H1 (cell line): ENCODE measurements around the gene MEX3B. TPM values are rescaled to one million over a fixed set of nuclear protein-coding genes. Genes with fewer than 3 reads are reported as not detected.
A peak's percentile ranks its signal among the peaks of the same experiment; 100 is the strongest.

ENCODE experiments used
- CTCF ChIA-PET: fragments of 300-600 bp; sonication (Branson Sonifier 250); formaldehyde crosslinking; loops from one replicate; lab custom pipeline; 2021; ENCODE audit not compliant: partially characterized antibody; lab: Charles Lee
- POLR2A ChIA-PET: fragments of 300-600 bp; sonication (Branson Sonifier 250); formaldehyde crosslinking; loops from one replicate; lab custom pipeline; 2021; ENCODE audit warnings: inconsistent platforms; ENCODE audit not compliant: partially characterized antibody; lab: Charles Lee
- DNase-seq, 2 experiments: peaks; one replicate each; pipeline versions ENCODE4 v3.0.0 to v3.0.0-alpha.2; 2010 to 2022; ENCODE audit warnings: low spot score in 2 of 2, low read depth in 1 of 2, mixed read lengths in 1 of 2
- FAIRE-seq: peaks from 2 replicates; lab custom pipeline; 2011; peaks lifted over from hg19 to GRCh38; lab: Jason Lieb, UNC
- H2AFZ ChIP-seq: 2 replicates; pipeline ENCODE4 v1.8.1; 2012; ENCODE audit warnings: low read length, inconsistent platforms
- H2AK5ac ChIP-seq: 2 replicates; pipeline ENCODE4 v1.6.1; 2013; ENCODE audit warnings: low read depth, low read length
- H2BK120ac ChIP-seq: replicated peaks from 2 replicates; pipeline ENCODE3; 2013; ENCODE audit warnings: low read depth, low read length, inconsistent platforms
- H2BK12ac ChIP-seq: 2 replicates; pipeline ENCODE4 v1.6.1; 2013; ENCODE audit warnings: low read depth, low read length
- H2BK15ac ChIP-seq: 2 replicates; pipeline ENCODE4 v1.6.1; 2013; ENCODE audit warnings: low read length
- H2BK20ac ChIP-seq: 2 replicates; pipeline ENCODE4 v1.6.1; 2013; ENCODE audit warnings: low read length
- H2BK5ac ChIP-seq: 2 replicates; pipeline ENCODE4 v1.6.1; 2013; ENCODE audit warnings: low read depth, low read length
- H3K14ac ChIP-seq: 2 replicates; pipeline ENCODE4 v1.6.1; 2013; ENCODE audit warnings: inconsistent platforms; ENCODE audit not compliant: insufficient read length
- H3K18ac ChIP-seq: 2 replicates; pipeline ENCODE4 v1.6.1; 2013; ENCODE audit warnings: low read length; ENCODE audit errors: extremely low read depth
- H3K23ac ChIP-seq: 2 replicates; pipeline ENCODE4 v1.6.1; 2013; ENCODE audit warnings: inconsistent platforms; ENCODE audit not compliant: insufficient read length
- H3K23me2 ChIP-seq: 2 replicates; pipeline ENCODE4 v1.6.1; 2013; ENCODE audit warnings: low read depth, low read length
- H3K27ac ChIP-seq: 2 replicates; pipeline ENCODE4 v1.6.1; 2011; ENCODE audit warnings: low read depth, low read length, inconsistent platforms
- H3K27me3 ChIP-seq, 4 experiments: replicated peaks in 1 of 4; 1 replicate in 1 of 4; 2 replicates in 3 of 4; pipeline versions ENCODE4 v1.6.1 to v1.8.1; 2011 to 2013; ENCODE audit warnings: low read length in 3 of 4, mild to moderate bottlenecking in 3 of 4, inconsistent platforms in 2 of 4, mixed read lengths in 2 of 4, moderate library complexity in 1 of 4; ENCODE audit not compliant: control insufficient read depth in 3 of 4, insufficient read depth in 3 of 4; ENCODE audit errors: extremely low read depth in 1 of 4
- H3K36me3 ChIP-seq, 4 experiments: 2 replicates each; pipeline versions ENCODE4 v1.6.1 to v1.8.1; 2011 to 2013; ENCODE audit warnings: mild to moderate bottlenecking in 4 of 4, low read length in 3 of 4, moderate library complexity in 2 of 4, control low read depth in 1 of 4, inconsistent platforms in 1 of 4; ENCODE audit not compliant: insufficient read depth in 4 of 4, control insufficient read depth in 2 of 4
- H3K4ac ChIP-seq: replicated peaks from 2 replicates; pipeline ENCODE3; 2013; ENCODE audit warnings: low read length, low read depth, mixed read lengths, inconsistent platforms; ENCODE audit not compliant: insufficient read length
- H3K4me1 ChIP-seq, 4 experiments: replicated peaks in 1 of 4; 1 replicate in 1 of 4; 2 replicates in 3 of 4; pipeline versions ENCODE4 v1.6.1 to v1.8.1; 2011 to 2013; ENCODE audit warnings: low read length in 3 of 4, inconsistent platforms in 2 of 4, mixed read lengths in 1 of 4; ENCODE audit not compliant: insufficient read depth in 4 of 4, control insufficient read depth in 3 of 4
- H3K4me2 ChIP-seq, 2 experiments: 2 replicates each; pipeline versions ENCODE4 v1.6.1 to v1.8.1; 2011 to 2013; ENCODE audit warnings: low read depth in 2 of 2, low read length in 2 of 2, control low read depth in 1 of 2, inconsistent platforms in 1 of 2, mild to moderate bottlenecking in 1 of 2; ENCODE audit not compliant: insufficient read depth in 1 of 2
- H3K4me3 ChIP-seq, 4 experiments: fragments of 200-600, 300-600 bp in 1 of 4; sonication (generic), shearing (Covaris generic), sonication (Bioruptor Twin) in 1 of 4; 2 replicates each; pipeline versions ENCODE4 v1.5.1 to v1.8.1; 2011 to 2016; ENCODE audit warnings: low read length in 4 of 4, low read depth in 3 of 4, control low read depth in 2 of 4, inconsistent platforms in 2 of 4, mild to moderate bottlenecking in 2 of 4, mixed read lengths in 1 of 4, moderate library complexity in 1 of 4; ENCODE audit not compliant: insufficient read depth in 2 of 4; ENCODE audit errors: extremely low read depth in 1 of 4
- H3K56ac ChIP-seq: replicated peaks from 2 replicates; pipeline ENCODE3; 2013; ENCODE audit warnings: low read depth, mild to moderate bottlenecking, mixed read lengths, low read length, inconsistent platforms; ENCODE audit not compliant: insufficient read length
- H3K79me1 ChIP-seq: 2 replicates; pipeline ENCODE4 v1.6.1; 2013; ENCODE audit warnings: low read depth, low read length, control low read depth
- H3K79me2 ChIP-seq, 2 experiments: 2 replicates each; pipeline versions ENCODE4 v1.6.1 to v1.8.1; 2012 to 2013; ENCODE audit warnings: low read length in 2 of 2, mild to moderate bottlenecking in 2 of 2, inconsistent platforms in 1 of 2; ENCODE audit not compliant: insufficient read depth in 2 of 2, control insufficient read depth in 1 of 2
- H3K9ac ChIP-seq, 4 experiments: replicated peaks in 1 of 4; 1 replicate in 1 of 4; 2 replicates in 3 of 4; pipeline versions ENCODE4 v1.6.1 to v1.8.1; 2011 to 2013; ENCODE audit warnings: low read depth in 3 of 4, low read length in 3 of 4, control low read depth in 2 of 4, mild to moderate bottlenecking in 2 of 4, moderate library complexity in 2 of 4, inconsistent platforms in 1 of 4; ENCODE audit errors: extremely low read depth in 1 of 4
- H3K9me3 ChIP-seq, 2 experiments: 2 replicates each; pipeline versions ENCODE4 v1.6.1 to v1.8.1; 2012 to 2013; ENCODE audit warnings: mild to moderate bottlenecking in 2 of 2, moderate library complexity in 2 of 2, control low read depth in 1 of 2, inconsistent platforms in 1 of 2, low read depth in 1 of 2, low read length in 1 of 2, mixed read lengths in 1 of 2; ENCODE audit not compliant: insufficient read depth in 2 of 2
- H4K20me1 ChIP-seq, 2 experiments: replicated peaks in 1 of 2; 2 replicates each; pipeline versions ENCODE3 to v1.8.1; 2011 to 2013; ENCODE audit warnings: inconsistent platforms in 2 of 2, low read length in 2 of 2, mild to moderate bottlenecking in 1 of 2; ENCODE audit not compliant: insufficient read depth in 2 of 2, control insufficient read depth in 1 of 2
- H4K5ac ChIP-seq: 2 replicates; pipeline ENCODE4 v1.6.1; 2013; ENCODE audit warnings: low read length, low read depth, mixed read lengths, inconsistent platforms; ENCODE audit not compliant: insufficient read length
- H4K8ac ChIP-seq: 2 replicates; pipeline ENCODE4 v1.8.0; 2013; ENCODE audit warnings: mild to moderate bottlenecking, moderate library complexity, low read length, inconsistent platforms; ENCODE audit not compliant: insufficient read depth; ENCODE audit errors: extremely low read depth
- H4K91ac ChIP-seq: replicated peaks from 2 replicates; pipeline ENCODE3; 2013; ENCODE audit warnings: low read length, mixed read lengths, inconsistent platforms; ENCODE audit not compliant: insufficient read length
- ATF3 ChIP-seq: IDR thresholded peaks from 2 replicates; pipeline ENCODE4 v1.6.1; 2011; ENCODE audit warnings: low read depth, mild to moderate bottlenecking, low read length; ENCODE audit not compliant: insufficient read depth
- BACH1 ChIP-seq: IDR thresholded peaks from 2 replicates; pipeline ENCODE4 v1.6.1; 2012; ENCODE audit warnings: low read length, improper control_type of control experiment
- CTCF ChIP-seq, 3 experiments: IDR thresholded peaks; 1 replicate in 2 of 3; 2 replicates in 1 of 3; pipeline versions ENCODE4 v1.5.1 to v1.6.1; 2011; ENCODE audit warnings: low read length in 3 of 3, mild to moderate bottlenecking in 3 of 3, inconsistent platforms in 2 of 3, low read depth in 1 of 3, moderate library complexity in 1 of 3; ENCODE audit not compliant: insufficient read depth in 1 of 3; ENCODE audit errors: control extremely low read depth in 1 of 3
- EP300 ChIP-seq, 2 experiments: IDR thresholded peaks; 1 replicate in 1 of 2; 2 replicates in 1 of 2; pipeline ENCODE4 v1.6.1; 2011 to 2012; ENCODE audit warnings: low read depth in 2 of 2, low read length in 2 of 2, mild to moderate bottlenecking in 2 of 2, borderline replicate concordance in 1 of 2, inconsistent platforms in 1 of 2, moderate library complexity in 1 of 2
- KDM1A ChIP-seq: fragments of 200-600, 300-600 bp; sonication (generic); IDR thresholded peaks from 2 replicates; pipeline ENCODE4 v1.7.1; 2016; ENCODE audit warnings: mild to moderate bottlenecking, low read length, borderline replicate concordance
- SIN3A ChIP-seq, 2 experiments: IDR thresholded peaks in 1 of 2; conservative IDR thresholded peaks in 1 of 2; 2 replicates each; pipeline ENCODE4 v1.6.1; 2011 to 2012; ENCODE audit warnings: low read length in 2 of 2, improper control_type of control experiment in 1 of 2, low read depth in 1 of 2, mild to moderate bottlenecking in 1 of 2
- SUZ12 ChIP-seq: fragments of 200-600 bp; sonication (generic); IDR thresholded peaks from 2 replicates; pipeline ENCODE4 v1.6.1; 2012; ENCODE audit warnings: mild to moderate bottlenecking, inconsistent platforms, low read length, moderate library complexity, mixed read lengths
- TEAD4 ChIP-seq: IDR thresholded peaks from 2 replicates; pipeline ENCODE4 v1.6.1; 2012; ENCODE audit warnings: low read depth, low read length, inconsistent platforms, mixed read lengths
- WGBS, 2 experiments: shearing (Covaris generic) in 1 of 2; methylation state at CpG; one replicate each; pipeline versions ENCODE4 v1.1.6 to v1.1.7; 2013 to 2015; ENCODE audit warnings: low lambda C conversion rate in 2 of 2, mixed read lengths in 2 of 2, inconsistent platforms in 1 of 2, low coverage in 1 of 2, missing lambda C conversion rate in 1 of 2; ENCODE audit not compliant: insufficient replicate concordance in 2 of 2, insufficient coverage in 1 of 2, insufficient read length in 1 of 2; ENCODE audit errors: extremely low coverage in 1 of 2, missing lambda C conversion rate in 1 of 2; 5-methylcytosine and 5-hydroxymethylcytosine counted together
- polyA plus RNA-seq, 7 experiments: library from polyadenylated mRNA; depleted of rRNA in 3 of 7; stranded (reverse) in 5 of 7; unstranded in 2 of 7; fragments of >200 nt in 5 of 7; fragments of 200-250 nt in 2 of 7; gene quantifications; 1 replicate in 5 of 7; 2 replicates in 1 of 7; 4 replicates in 1 of 7; pipeline versions ENCODE4 v1.2.1 to v1.2.3, GENCODE V29; 2011 to 2013; ENCODE audit warnings: missing spikeins in 2 of 7, mixed read lengths in 2 of 7
- total RNA-seq: library from RNA; stranded (reverse); fragmentation: NEBNext Ultra II Directional; extraction: Animal tissue kit (Norgen Biotek cat#: 25700); gene quantifications from 2 replicates; pipeline ENCODE4 v1.2.1, GENCODE V29; 2021

Gene MEX3B
- total and polyA plus RNA-seq, 2 of the 8 experiments (the other 6 are each of a cell fraction or from before 2014, with no cell fraction given): 8.0 to 15.9 TPM

GRCh38 chr15:82020625-82021394 is 25.0 kb downstream of the MEX3B start:
- WGBS, 2 experiments: 80% methylated on average over 3 of the region's 3 CpGs; no CpG with 5 or more reads in 1 of the 2 experiments
- no peak for TF ChIP-seq ATF3
- no peak for TF ChIP-seq CTCF (IDR thresholded peaks at IDR 0.05; ENCODE audit: control extremely low read depth in 1 of 3, insufficient read depth in 1 of 3, low read depth in 1 of 3, low read length in 3 of 3)
- TF ChIP-seq TEAD4: no peak
- TF ChIP-seq SIN3A (conservative IDR thresholded peaks at IDR 0.05 in 1 of 2, IDR thresholded peaks at IDR 0.05 in 1 of 2; ENCODE audit: low read depth in 1 of 2, low read length in 2 of 2): no peak
- TF ChIP-seq EP300 (IDR thresholded peaks at IDR 0.05; ENCODE audit: borderline replicate concordance in 1 of 2, low read depth in 2 of 2, low read length in 2 of 2): no peak
- TF ChIP-seq KDM1A: no peak
- no peak for TF ChIP-seq SUZ12
- TF ChIP-seq BACH1: no peak

More at GRCh38 chr15:82020625-82021394, 25.0 kb downstream of the MEX3B start:
- Histone ChIP-seq H3K18ac (no peak overlapping the region), H3K4ac (no peak overlapping the region), H2BK12ac (no peak overlapping the region), H3K27me3 (no peaks in the 10 kb centered on the region), H2AFZ (0 out of 2 replicates have a peak overlapping the region, but pooled peaks have one; percentile 2), H3K9me3 (no peaks in the 10 kb centered on the region), H2BK20ac (no peak overlapping the region), H4K8ac (no peak overlapping the region), H3K4me2 (no peak overlapping the region), H3K4me3 (no peak overlapping the region), H3K27ac (no peak overlapping the region), H3K79me2 (no peaks in the 10 kb centered on the region), H3K4me1 (no peaks in the 10 kb centered on the region), H3K79me1 (no peaks in the 10 kb centered on the region), H4K20me1 (no peaks in the 10 kb centered on the region), H3K9ac (no peak overlapping the region), H2AK5ac (no peak overlapping the region), H2BK120ac (no peak overlapping the region), H2BK5ac (no peak overlapping the region), H3K14ac (no peak overlapping the region), H3K23me2 (no peaks in the 10 kb centered on the region), H3K56ac (no peak overlapping the region), H2BK15ac (no peak overlapping the region), H4K91ac (no peak overlapping the region), H3K23ac (no peak overlapping the region), H4K5ac (no peak overlapping the region), H3K36me3 (no peaks in the 10 kb centered on the region)
- ChIA-PET POLR2A (interaction anchor here (1.1 kb wide), 1 partner anchor 27 kb away, joined by 3 read pairs; no protein-coding TSS in a partner anchor), CTCF (interaction anchor here (0.7 to 0.9 kb wide), 2 partner anchors 8 to 14 kb away, joined by 3 read pairs; no protein-coding TSS in a partner anchor)
- no peak for FAIRE-seq
- no peak for DNase-seq
